ENCODE measurements around the gene PLEK2.
A peak's percentile ranks its signal among the peaks of the same experiment; 100 is the strongest.
"Not testable (repeated sequence)": the region's sequence is repeated elsewhere in the genome, so short reads cannot be mapped to it uniquely, and the experiment has no call there.

Gene PLEK2

DNA sequence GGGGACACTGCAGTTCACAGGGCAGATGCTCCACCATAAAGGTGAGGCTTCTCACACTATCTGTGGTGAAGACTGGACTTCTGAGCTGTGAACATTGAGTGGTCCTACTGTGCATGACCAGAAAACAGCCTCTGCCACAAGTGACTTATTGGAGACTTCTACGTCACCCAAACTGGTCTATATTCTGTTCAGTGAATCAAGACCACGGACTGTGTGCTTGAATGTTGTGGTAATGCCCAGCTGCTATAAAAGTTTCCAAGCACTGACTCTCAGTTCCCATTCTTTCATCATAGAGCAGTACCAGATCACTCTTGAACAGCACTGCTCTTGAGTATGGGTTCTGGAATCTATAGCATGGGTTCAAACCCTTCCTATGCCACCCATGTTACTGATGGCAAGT, 4.8 kb upstream of the PLEK2 start:
- no peak for DNase-seq (ENCODE audit: low read depth)
- in situ Hi-C loops (cut with HindIII; ENCODE audit: low sequenced_read_pairs), result loop anchor here (5.0 kb wide), 1 partner anchor 105 kb away; no protein-coding TSS in a partner anchor
- TF ChIP-seq, protein P1, sequence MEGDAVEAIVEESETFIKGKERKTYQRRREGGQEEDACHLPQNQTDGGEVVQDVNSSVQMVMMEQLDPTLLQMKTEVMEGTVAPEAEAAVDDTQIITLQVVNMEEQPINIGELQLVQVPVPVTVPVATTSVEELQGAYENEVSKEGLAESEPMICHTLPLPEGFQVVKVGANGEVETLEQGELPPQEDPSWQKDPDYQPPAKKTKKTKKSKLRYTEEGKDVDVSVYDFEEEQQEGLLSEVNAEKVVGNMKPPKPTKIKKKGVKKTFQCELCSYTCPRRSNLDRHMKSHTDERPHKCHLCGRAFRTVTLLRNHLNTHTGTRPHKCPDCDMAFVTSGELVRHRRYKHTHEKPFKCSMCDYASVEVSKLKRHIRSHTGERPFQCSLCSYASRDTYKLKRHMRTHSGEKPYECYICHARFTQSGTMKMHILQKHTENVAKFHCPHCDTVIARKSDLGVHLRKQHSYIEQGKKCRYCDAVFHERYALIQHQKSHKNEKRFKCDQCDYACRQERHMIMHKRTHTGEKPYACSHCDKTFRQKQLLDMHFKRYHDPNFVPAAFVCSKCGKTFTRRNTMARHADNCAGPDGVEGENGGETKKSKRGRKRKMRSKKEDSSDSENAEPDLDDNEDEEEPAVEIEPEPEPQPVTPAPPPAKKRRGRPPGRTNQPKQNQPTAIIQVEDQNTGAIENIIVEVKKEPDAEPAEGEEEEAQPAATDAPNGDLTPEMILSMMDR (IDR thresholded peaks at IDR 0.05; ENCODE audit: low read depth, low read length, missing control alignments), result no peak
- H3K4me3 ChIP-seq (ENCODE audit: low read depth, low read length), result no peak overlapping the region

DNA sequence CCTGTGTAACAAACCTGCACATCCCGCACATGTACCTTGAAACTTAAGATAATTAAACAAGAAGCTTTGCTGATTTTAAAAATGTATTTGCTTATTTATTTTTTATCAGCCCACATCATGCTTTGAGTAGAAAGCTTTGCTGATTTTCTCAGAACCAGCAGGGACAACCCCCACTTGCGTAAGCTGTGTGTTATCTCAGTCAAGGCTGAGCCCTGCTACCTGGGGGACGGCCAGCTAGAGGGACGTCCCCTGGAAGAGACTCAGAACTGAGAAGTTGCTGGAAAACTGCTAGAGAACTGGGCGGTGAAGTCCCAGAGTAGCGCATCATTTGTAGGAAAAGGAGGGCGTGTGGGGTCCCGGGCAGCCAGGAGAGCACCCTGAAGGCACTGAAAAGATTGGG, 4.1 kb upstream of the PLEK2 start:
- in situ Hi-C loops (cut with HindIII; ENCODE audit: low sequenced_read_pairs), result loop anchor here (5.0 kb wide), 1 partner anchor 106 kb away; no protein-coding TSS in a partner anchor
- H3K4me3 ChIP-seq (ENCODE audit: low read depth, low read length), result no peak overlapping the region
- DNase-seq (ENCODE audit: low read depth), result no peak
- TF ChIP-seq, protein P1 (IDR thresholded peaks at IDR 0.05; ENCODE audit: low read depth, low read length, missing control alignments), result no peak

DNA sequence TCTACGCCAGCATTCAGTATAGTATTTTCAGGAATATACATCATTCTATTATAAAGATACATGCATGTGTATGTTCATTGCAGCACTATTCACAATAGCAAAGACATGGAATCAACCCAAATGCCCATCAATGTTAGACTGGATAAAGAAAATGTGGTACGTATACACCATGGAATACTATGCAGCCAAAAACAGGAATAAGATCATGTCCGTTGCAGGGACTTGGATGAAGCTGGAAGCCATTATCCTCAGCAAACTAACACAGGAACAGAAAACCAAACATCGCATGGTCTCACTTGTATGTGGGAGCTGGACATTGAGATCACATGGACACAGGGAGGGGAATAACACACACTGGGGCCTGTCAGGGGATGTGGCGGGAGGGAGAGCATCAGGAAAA, 3.6 kb upstream of the PLEK2 start:
- in situ Hi-C loops (cut with HindIII; ENCODE audit: low sequenced_read_pairs), result loop anchor here (5.0 kb wide), 1 partner anchor 107 kb away; no protein-coding TSS in a partner anchor
- not testable (repeated sequence) for H3K4me3 ChIP-seq (ENCODE audit: low read depth, low read length); DNase-seq (ENCODE audit: low read depth)

DNA sequence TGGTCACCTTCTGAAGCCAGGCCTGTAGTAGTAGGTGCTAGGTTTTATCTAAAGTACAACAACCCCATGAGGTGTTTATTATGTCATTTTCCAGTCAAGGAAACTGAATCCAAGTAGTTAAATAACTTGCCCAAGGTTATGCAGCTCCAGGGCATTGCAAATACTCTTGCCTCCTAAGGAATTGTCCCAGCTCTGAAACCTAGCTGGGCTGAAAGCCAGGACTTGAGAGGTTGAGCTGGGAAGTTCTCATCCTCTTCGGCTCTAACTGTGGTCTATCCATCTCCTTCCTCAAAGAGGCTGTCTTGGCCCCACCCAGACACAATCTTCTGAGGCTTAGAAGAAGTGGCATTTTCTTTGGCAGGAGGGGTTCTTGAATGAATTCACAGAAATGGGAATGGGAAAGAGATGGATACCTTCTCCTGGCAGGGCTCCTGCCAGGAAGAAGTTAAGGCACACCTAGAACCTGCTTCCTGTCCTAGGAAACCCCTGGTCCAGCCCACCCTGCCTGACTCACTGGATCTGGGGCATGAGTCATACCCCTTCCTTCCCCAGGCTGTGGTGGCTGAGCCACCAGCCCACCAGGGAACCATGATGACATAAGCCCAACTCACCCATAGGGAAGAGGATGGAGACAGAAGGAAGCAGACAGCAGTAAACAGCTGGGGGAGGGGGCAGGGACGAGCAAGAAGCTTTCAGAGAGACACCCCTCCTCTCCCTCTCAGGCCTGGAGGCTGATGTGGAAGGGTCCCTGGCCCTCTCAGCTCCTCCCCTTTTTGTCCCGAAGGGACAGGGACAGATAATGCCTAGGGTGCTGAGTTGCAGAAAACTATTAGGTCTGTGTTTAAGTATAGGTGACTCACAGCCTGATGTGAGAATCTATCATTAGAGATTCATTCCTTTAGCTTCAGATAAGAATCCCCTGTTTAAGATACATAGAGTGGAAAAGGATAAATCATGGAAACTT, 2.1 kb upstream of the PLEK2 start:
- in situ Hi-C loops (cut with HindIII; ENCODE audit: low sequenced_read_pairs), result no loop called here
- H3K4me3 ChIP-seq (ENCODE audit: low read depth, low read length), result no peak overlapping the region
- TF ChIP-seq, protein P1 (IDR thresholded peaks at IDR 0.05; ENCODE audit: low read depth, low read length, missing control alignments), result no peak
- peak; percentile 34 for DNase-seq (ENCODE audit: low read depth)

DNA sequence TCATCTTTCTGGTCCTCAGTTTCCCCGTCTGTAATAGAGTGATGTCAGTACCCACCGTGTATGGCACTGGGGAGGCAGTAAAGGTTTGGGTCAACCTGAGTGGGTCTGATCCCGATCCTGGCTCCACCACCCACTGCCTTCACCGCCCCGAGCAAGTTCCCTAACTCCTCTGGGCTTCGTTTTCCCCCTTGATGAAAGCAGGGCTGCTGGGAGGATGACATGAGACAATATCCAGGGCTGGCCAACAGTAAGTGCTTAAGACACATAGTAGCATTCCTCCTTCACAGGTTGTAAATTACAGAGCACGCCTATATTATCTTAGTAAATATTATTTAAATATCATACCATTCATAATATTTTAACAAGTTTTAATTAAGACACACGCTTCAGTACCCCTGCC, 595 bp downstream of the PLEK2 start:
- peak overlapping the region; percentile 42 for H3K4me3 ChIP-seq (ENCODE audit: low read depth, low read length)
- DNase-seq (ENCODE audit: low read depth), result no peak
- TF ChIP-seq, protein P1 (IDR thresholded peaks at IDR 0.05; ENCODE audit: low read depth, low read length, missing control alignments), result no peak
- in situ Hi-C loops (cut with HindIII; ENCODE audit: low sequenced_read_pairs), result no loop called here

DNA sequence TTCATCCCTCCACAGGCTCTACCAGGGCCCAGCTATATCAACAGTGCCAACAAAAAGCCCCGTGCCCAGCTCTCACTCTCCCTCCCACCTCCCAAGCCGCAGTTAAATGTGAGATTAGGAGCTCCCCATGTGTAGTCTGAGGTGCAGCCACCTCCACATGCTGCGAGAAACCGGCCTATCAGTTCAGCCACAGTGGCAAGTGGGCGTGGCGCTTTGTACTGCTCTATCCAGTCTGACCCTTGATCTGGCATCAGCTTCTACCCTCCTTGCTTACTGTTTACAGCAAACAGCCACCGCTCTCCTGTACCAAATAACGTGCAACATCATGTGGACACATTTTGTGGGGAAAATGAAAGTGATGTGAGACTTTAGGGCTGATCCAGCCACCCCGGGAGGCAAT, 1.7 kb downstream of the PLEK2 start:
- in situ Hi-C loops (cut with HindIII; ENCODE audit: low sequenced_read_pairs), result no loop called here
- DNase-seq (ENCODE audit: low read depth), result no peak
- TF ChIP-seq, protein P1 (IDR thresholded peaks at IDR 0.05; ENCODE audit: low read depth, low read length, missing control alignments), result no peak
- H3K4me3 ChIP-seq (ENCODE audit: low read depth, low read length), result no peak overlapping the region

DNA sequence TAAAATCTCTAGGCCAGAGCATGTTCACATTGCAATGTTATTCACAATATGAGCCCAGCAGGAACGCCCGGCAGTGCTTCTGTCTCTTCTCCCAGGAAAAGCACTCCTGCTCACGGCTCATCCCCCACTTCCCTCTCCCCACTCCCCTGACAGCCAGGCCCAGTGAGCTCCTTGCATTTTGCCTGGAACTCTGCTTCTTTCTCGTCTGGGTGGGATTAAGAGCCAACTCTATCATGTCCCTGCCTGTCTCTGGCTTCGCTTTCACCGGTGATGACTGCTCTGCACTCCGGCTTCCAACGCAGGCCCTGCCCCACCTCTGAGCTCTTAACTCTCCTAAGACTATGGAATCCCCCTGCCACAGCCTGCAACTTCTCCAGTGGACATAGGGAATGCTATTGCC, 2.5 kb downstream of the PLEK2 start:
- no peak overlapping the region for H3K4me3 ChIP-seq (ENCODE audit: low read depth, low read length)
- no peak for DNase-seq (ENCODE audit: low read depth)
- TF ChIP-seq, protein P1 (IDR thresholded peaks at IDR 0.05; ENCODE audit: low read depth, low read length, missing control alignments), result no peak
- in situ Hi-C loops (cut with HindIII; ENCODE audit: low sequenced_read_pairs), result no loop called here

DNA sequence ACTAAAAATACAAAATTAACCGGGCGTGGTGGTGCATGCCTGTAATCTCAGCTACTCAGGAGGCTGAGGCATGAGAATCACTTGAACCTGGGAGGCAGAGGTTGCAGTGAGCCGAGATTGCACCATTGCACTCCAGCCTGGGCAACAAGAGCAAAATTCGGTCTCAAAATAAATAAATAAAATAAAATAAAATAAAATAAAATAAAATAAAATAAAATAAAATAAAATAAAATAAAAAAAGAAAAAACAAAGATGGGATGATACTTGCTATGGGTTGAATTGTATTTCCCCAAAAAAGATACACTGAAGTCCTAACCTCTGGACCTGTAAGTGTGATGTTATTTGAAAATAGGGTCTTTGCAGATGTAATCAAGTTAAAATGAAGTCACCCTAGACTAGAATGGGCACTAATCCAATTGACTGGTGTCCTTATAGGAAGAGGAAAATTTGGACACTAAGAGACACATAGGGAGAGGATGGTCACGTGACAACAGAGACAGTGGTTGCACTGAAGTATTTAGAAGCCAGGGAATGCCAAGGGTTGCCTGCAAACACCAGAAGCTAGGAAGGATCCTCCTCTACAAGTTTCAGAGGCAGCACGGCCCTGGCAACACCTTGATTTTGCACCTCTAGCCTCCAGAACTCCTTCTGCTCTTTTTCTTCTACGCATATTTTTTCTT, 3.7 kb downstream of the PLEK2 start:
- DNase-seq (ENCODE audit: low read depth); H3K4me3 ChIP-seq (ENCODE audit: low read depth, low read length); in situ Hi-C loops (cut with HindIII; ENCODE audit: low sequenced_read_pairs): not testable (repeated sequence)

Measured in astrocyte of the cerebellum (primary cell).